CD4-positive, alpha-beta T cell (primary cell): ENCODE measurements around the gene HNRNPA3. TPM values are rescaled to one million over a fixed set of nuclear protein-coding genes. Genes with fewer than 3 reads are reported as not detected.
A peak's percentile ranks its signal among the peaks of the same experiment; 100 is the strongest.
"Not testable (repeated sequence)": the region's sequence is repeated elsewhere in the genome, so short reads cannot be mapped to it uniquely, and the experiment has no call there.

Source experiments
- ATAC-seq: fragments of 200-7000 bp; cut with Tn5 transposase; one replicate; pipeline ENCODE4 v1.10.0; 2022; ENCODE audit warnings: mild to moderate bottlenecking; ENCODE audit not compliant: poor library complexity
- CTCF ChIA-PET: fragments of 350-600 bp; sonication (Branson Sonifier 250); formaldehyde crosslinking; loops from one replicate; lab custom pipeline; 2021; ENCODE audit warnings: antibody characterized with exemption, inconsistent platforms; lab: Charles Lee
- POLR2A ChIA-PET: fragments of 350-600 bp; sonication (Branson Sonifier 250); formaldehyde crosslinking; loops from one replicate; lab custom pipeline; 2021; ENCODE audit warnings: antibody characterized with exemption, inconsistent platforms; lab: Charles Lee
- DNase-seq, 14 experiments: peaks; one replicate each; pipeline ENCODE4 v3.0.0-alpha.2; 2013 to 2020; ENCODE audit warnings: mixed read lengths in 2 of 14
- H3K27ac ChIP-seq, 2 donors: one replicate each; pipeline versions ENCODE4 v1.5.1 to v1.7.0; 2013; ENCODE audit warnings: low read length in 2 of 2, low read depth in 1 of 2, mild to moderate bottlenecking in 1 of 2
- H3K27me3 ChIP-seq, 2 experiments: 1 replicate in 1 of 2; 2 replicates in 1 of 2; pipeline versions ENCODE4 v1.6.1 to v1.7.0; 2013; ENCODE audit warnings: low read length in 2 of 2, control low read depth in 1 of 2, mild to moderate bottlenecking in 1 of 2, moderate library complexity in 1 of 2; ENCODE audit not compliant: insufficient read depth in 2 of 2, control insufficient read depth in 1 of 2
- H3K36me3 ChIP-seq: one replicate; pipeline ENCODE4 v1.6.1; 2013; ENCODE audit warnings: low read length, control low read depth; ENCODE audit not compliant: insufficient read depth
- H3K4me1 ChIP-seq: one replicate; pipeline ENCODE4 v1.6.1; 2013; ENCODE audit warnings: low read length, control low read depth; ENCODE audit not compliant: insufficient read depth
- H3K4me3 ChIP-seq: one replicate; pipeline ENCODE4 v1.5.1; 2013; ENCODE audit warnings: mild to moderate bottlenecking, low read length, moderate library complexity
- H3K9me3 ChIP-seq, 2 experiments: 1 replicate in 1 of 2; 2 replicates in 1 of 2; pipeline versions ENCODE4 v1.6.1 to v1.7.0; 2013; ENCODE audit warnings: low read length in 2 of 2, mild to moderate bottlenecking in 2 of 2, control low read depth in 1 of 2, moderate library complexity in 1 of 2; ENCODE audit not compliant: control insufficient read depth in 1 of 2, insufficient read depth in 1 of 2
- H3K27ac Mint-ChIP-seq: one replicate; pipeline ENCODE4 v1.8.0; 2020; ENCODE audit warnings: mixed read lengths
- H3K27me3 Mint-ChIP-seq: one replicate; pipeline ENCODE4 v1.8.0; 2021; ENCODE audit warnings: mixed read lengths
- H3K36me3 Mint-ChIP-seq: one replicate; pipeline ENCODE4 v1.8.0; 2021; ENCODE audit warnings: low read depth, mixed read lengths
- H3K4me1 Mint-ChIP-seq: one replicate; pipeline ENCODE4 v1.8.0; 2021; ENCODE audit warnings: low read depth, mixed read lengths
- H3K4me3 Mint-ChIP-seq: one replicate; pipeline ENCODE4 v1.8.0; 2020; ENCODE audit warnings: mild to moderate bottlenecking, mixed read lengths
- H3K9me3 Mint-ChIP-seq: one replicate; pipeline ENCODE4 v1.8.0; 2020; ENCODE audit warnings: mixed read lengths
- intact Hi-C, 2 experiments: fragments of 100-400 bp; cut with DNase I in 1 of 2; cut with micrococcal nuclease in 1 of 2; formaldehyde crosslinking; loops; one replicate each; pipeline versions ENCODE4 v1.15.1 to v1.9.0; 2023 to 2025; cut with DNase I, micrococcal nuclease
- total RNA-seq, 174 experiments: library from RNA in 2 of 174; stranded (reverse) in 2 of 174; gene quantifications; one replicate each; pipeline ENCODE4 v1.2.3 and lab custom pipeline; 2021 to 2026
- TF ChIP-seq, protein P1 (sequence below): fragments of 200-600 bp; IDR thresholded peaks from one replicate; pipeline ENCODE4 v1.8.0; 2022; ENCODE audit warnings: antibody characterized with exemption, mild to moderate bottlenecking

The HNRNPA3 gene
- total RNA-seq, 2 experiments from 2014 or later = 162 to 167 TPM

DNA sequence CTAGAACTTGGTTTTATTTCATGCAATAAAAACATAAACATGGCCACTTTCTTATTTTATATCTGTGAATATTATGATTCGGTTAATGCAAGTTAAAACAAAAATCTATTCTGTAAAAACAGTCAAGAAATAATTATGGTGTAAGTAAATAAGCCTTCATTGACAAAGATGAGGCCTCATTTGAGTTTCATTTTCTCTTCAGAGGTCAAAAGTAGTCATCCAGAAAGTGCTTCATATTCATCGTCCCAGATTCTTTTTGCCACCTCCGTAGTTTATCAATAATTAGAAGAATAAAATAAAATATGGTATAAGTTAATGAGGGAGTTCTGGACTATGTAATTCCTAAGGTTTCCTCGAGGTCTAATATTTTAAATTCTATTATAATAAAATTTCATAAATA is 19.4 kb upstream of the HNRNPA3 start:
- Histone ChIP-seq H3K4me1 (no peaks in the 10 kb centered on the region), H3K9me3 (no peaks in the 10 kb centered on the region), H3K27ac (no peak overlapping the region), H3K4me3 (no peak overlapping the region), H3K27me3 (no peaks in the 10 kb centered on the region), H3K36me3 (no peaks in the 10 kb centered on the region)
- H3K27me3 Mint-ChIP-seq = no peaks in the 10 kb centered on the region
- H3K36me3 Mint-ChIP-seq = no peaks in the 10 kb centered on the region
- intact Hi-C loops = no loop called here
- TF ChIP-seq, protein P1, sequence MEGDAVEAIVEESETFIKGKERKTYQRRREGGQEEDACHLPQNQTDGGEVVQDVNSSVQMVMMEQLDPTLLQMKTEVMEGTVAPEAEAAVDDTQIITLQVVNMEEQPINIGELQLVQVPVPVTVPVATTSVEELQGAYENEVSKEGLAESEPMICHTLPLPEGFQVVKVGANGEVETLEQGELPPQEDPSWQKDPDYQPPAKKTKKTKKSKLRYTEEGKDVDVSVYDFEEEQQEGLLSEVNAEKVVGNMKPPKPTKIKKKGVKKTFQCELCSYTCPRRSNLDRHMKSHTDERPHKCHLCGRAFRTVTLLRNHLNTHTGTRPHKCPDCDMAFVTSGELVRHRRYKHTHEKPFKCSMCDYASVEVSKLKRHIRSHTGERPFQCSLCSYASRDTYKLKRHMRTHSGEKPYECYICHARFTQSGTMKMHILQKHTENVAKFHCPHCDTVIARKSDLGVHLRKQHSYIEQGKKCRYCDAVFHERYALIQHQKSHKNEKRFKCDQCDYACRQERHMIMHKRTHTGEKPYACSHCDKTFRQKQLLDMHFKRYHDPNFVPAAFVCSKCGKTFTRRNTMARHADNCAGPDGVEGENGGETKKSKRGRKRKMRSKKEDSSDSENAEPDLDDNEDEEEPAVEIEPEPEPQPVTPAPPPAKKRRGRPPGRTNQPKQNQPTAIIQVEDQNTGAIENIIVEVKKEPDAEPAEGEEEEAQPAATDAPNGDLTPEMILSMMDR = no peak
- ATAC-seq = no peak
- no peak overlapping the region for H3K27ac Mint-ChIP-seq
- no peak overlapping the region for H3K4me3 Mint-ChIP-seq
- ChIA-PET POLR2A (no interaction called here), CTCF (interaction anchor here (1.0 kb wide), 1 partner anchor 29 kb away, joined by 4 read pairs; no protein-coding TSS in a partner anchor)
- DNase-seq = no peak
- no peaks in the 10 kb centered on the region for H3K4me1 Mint-ChIP-seq
- H3K9me3 Mint-ChIP-seq = no peaks in the 10 kb centered on the region

DNA sequence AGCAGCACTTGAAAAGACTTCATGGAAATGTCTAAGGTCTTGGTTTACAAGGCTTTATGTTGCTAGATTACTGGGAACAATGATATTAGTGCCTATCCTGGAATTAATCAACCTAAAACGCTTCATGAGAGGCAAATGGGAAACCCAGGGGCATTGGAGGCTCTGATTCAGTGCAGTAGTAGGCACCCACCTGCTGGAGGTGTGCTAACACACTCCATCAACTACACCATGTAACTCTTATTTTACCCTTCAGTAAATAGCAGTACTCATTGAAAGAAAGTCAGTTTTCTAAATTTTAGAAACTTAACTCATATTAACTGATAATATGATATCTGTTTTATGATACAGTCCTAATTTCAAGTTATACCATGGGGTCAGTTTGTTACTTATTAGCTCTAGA is 17.4 kb upstream of the HNRNPA3 start:
- Histone ChIP-seq H3K27ac (no peak overlapping the region), H3K36me3 (no peaks in the 10 kb centered on the region), H3K4me1 (no peaks in the 10 kb centered on the region), H3K4me3 (no peak overlapping the region), H3K27me3 (no peaks in the 10 kb centered on the region), H3K9me3 (no peaks in the 10 kb centered on the region)
- H3K27ac Mint-ChIP-seq = no peak overlapping the region
- ATAC-seq (peak; percentile 61), DNase-seq (peak in 2 of 14 experiments; percentile 27 to 31)
- no peaks in the 10 kb centered on the region for H3K4me1 Mint-ChIP-seq
- no peaks in the 10 kb centered on the region for H3K36me3 Mint-ChIP-seq
- intact Hi-C loops = no loop called here
- POLR2A ChIA-PET = interaction anchor here (0.7 kb wide), 1 partner anchor 17 kb away, joined by 5 read pairs; the partner anchor contains the start of gene HNRNPA3
- no peaks in the 10 kb centered on the region for H3K27me3 Mint-ChIP-seq
- TF ChIP-seq, protein P1 = no peak
- no peak overlapping the region for H3K4me3 Mint-ChIP-seq
- CTCF ChIA-PET = interaction anchor here (0.7 to 1.6 kb wide), 4 partner anchors 31 to 197 kb away, joined by 3 to 4 read pairs (median 3); no protein-coding TSS in a partner anchor
- H3K9me3 Mint-ChIP-seq = no peaks in the 10 kb centered on the region

- intact Hi-C loops, H3K4me1 Mint-ChIP-seq, H3K9me3 Mint-ChIP-seq, H3K9me3 ChIP-seq, POLR2A ChIA-PET, H3K4me3 ChIP-seq, H3K36me3 ChIP-seq, ATAC-seq, H3K27me3 ChIP-seq, H3K4me3 Mint-ChIP-seq, CTCF ChIA-PET, H3K4me1 ChIP-seq, H3K27ac ChIP-seq, H3K27me3 Mint-ChIP-seq, DNase-seq, H3K27ac Mint-ChIP-seq, H3K36me3 Mint-ChIP-seq: not testable (repeated sequence)
Measured at GRCh38 chr2:177200419-177200818, 12.2 kb upstream of the HNRNPA3 start.

- Histone ChIP-seq H3K36me3 (no peaks in the 10 kb centered on the region), H3K27me3 (no peaks in the 10 kb centered on the region), H3K4me1 (no peaks in the 10 kb centered on the region), H3K9me3 (no peaks in the 10 kb centered on the region), H3K4me3 (no peak overlapping the region), H3K27ac (no peak overlapping the region)
- no peak overlapping the region for H3K4me3 Mint-ChIP-seq
- no peaks in the 10 kb centered on the region for H3K36me3 Mint-ChIP-seq
- no peaks in the 10 kb centered on the region for H3K27me3 Mint-ChIP-seq
- intact Hi-C loops = no loop called here
- CTCF ChIA-PET = interaction anchor here (1.1 to 1.3 kb wide), 3 partner anchors 37 to 61 kb away, joined by 3 to 4 read pairs (median 3); no protein-coding TSS in a partner anchor
- ATAC-seq (no peak), DNase-seq (no peak)
- no peaks in the 10 kb centered on the region for H3K4me1 Mint-ChIP-seq
- H3K27ac Mint-ChIP-seq = no peak overlapping the region
- H3K9me3 Mint-ChIP-seq = no peaks in the 10 kb centered on the region
- POLR2A ChIA-PET = interaction anchor here (0.7 to 2.0 kb wide), 2 partner anchors 10 to 181 kb away, joined by 3 to 12 read pairs; partner anchors contain the start of gene HNRNPA3
- TF ChIP-seq, protein P1 = no peak
Measured at GRCh38 chr2:177201919-177202346, 10.7 kb upstream of the HNRNPA3 start.
